GM23248 (cell line): ENCODE measurements around the gene CACNA1D. TPM values are rescaled to one million over a fixed set of nuclear protein-coding genes. Genes with fewer than 3 reads are reported as not detected.

Source experiments
- DNase-seq: peaks from one replicate; pipeline ENCODE4 v3.0.0-alpha.2; 2015
- H2AFZ ChIP-seq: fragments of 200-600 bp; sonication (generic); 2 replicates; pipeline ENCODE4 v1.6.1; 2016; ENCODE audit warnings: antibody characterized with exemption
- H3F3A ChIP-seq: fragments of 200-600 bp; sonication (generic); 2 replicates; pipeline ENCODE4 v1.6.1; 2016; ENCODE audit warnings: mild to moderate bottlenecking, antibody characterized with exemption, mixed run types; ENCODE audit not compliant: insufficient read depth
- H3K27ac ChIP-seq: fragments of 200-600 bp; sonication (generic); 2 replicates; pipeline ENCODE4 v1.5.1; 2016; ENCODE audit warnings: mild to moderate bottlenecking
- H3K27me3 ChIP-seq: fragments of 200-600 bp; sonication (generic); replicated peaks from 2 replicates; pipeline ENCODE4 v1.6.1; 2016; ENCODE audit warnings: mild to moderate bottlenecking; ENCODE audit not compliant: insufficient read depth
- H3K36me3 ChIP-seq: fragments of 200-600 bp; sonication (generic); 2 replicates; pipeline ENCODE4 v1.6.1; 2016; ENCODE audit warnings: low read depth, mild to moderate bottlenecking
- H3K4me1 ChIP-seq: fragments of 200-600 bp; sonication (generic); 2 replicates; pipeline ENCODE4 v1.6.1; 2016; ENCODE audit warnings: mild to moderate bottlenecking; ENCODE audit not compliant: insufficient read depth
- H3K4me2 ChIP-seq: fragments of 200-600 bp; sonication (generic); one replicate; pipeline ENCODE4 v1.6.1; 2016; ENCODE audit warnings: mild to moderate bottlenecking; ENCODE audit not compliant: unreplicated experiment
- H3K4me3 ChIP-seq: fragments of 200-600 bp; sonication (generic); 2 replicates; pipeline ENCODE4 v1.5.1; 2016; ENCODE audit warnings: mild to moderate bottlenecking
- H3K79me2 ChIP-seq: fragments of 200-600 bp; sonication (generic); 2 replicates; pipeline ENCODE4 v1.6.1; 2016; ENCODE audit warnings: mild to moderate bottlenecking; ENCODE audit not compliant: insufficient read depth
- H3K9ac ChIP-seq: fragments of 200-600 bp; sonication (generic); 2 replicates; pipeline ENCODE4 v1.6.1; 2016; ENCODE audit warnings: mild to moderate bottlenecking
- H3K9me2 ChIP-seq: fragments of 200-600 bp; sonication (generic); 2 replicates; pipeline ENCODE4 v1.6.1; 2016; ENCODE audit warnings: mixed run types, mild to moderate bottlenecking, moderate library complexity; ENCODE audit not compliant: insufficient read depth
- H3K9me3 ChIP-seq: fragments of 200-600 bp; sonication (generic); one replicate; pipeline ENCODE4 v1.6.1; 2017; ENCODE audit warnings: low read depth
- H4K20me1 ChIP-seq: fragments of 200-600 bp; sonication (generic); 2 replicates; pipeline ENCODE4 v1.6.0; 2016; ENCODE audit not compliant: insufficient read depth
- EZH2 ChIP-seq: fragments of 200-600 bp; sonication (generic); IDR thresholded peaks from 2 replicates; pipeline ENCODE4 v1.6.1; 2018; ENCODE audit warnings: antibody characterized with exemption, mild to moderate bottlenecking; ENCODE audit not compliant: insufficient read depth, poor library complexity, severe bottlenecking
- EZH2phosphoT487 ChIP-seq: fragments of 200-600 bp; sonication (generic); IDR thresholded peaks from 2 replicates; pipeline ENCODE4 v1.6.1; 2018; ENCODE audit warnings: antibody characterized with exemption, moderate library complexity, mild to moderate bottlenecking, low read depth; ENCODE audit not compliant: insufficient read depth
- WGBS, 2 experiments: methylation state at CpG; one replicate each; pipeline ENCODE4 v1.1.6; 2015 to 2017; ENCODE audit warnings: low lambda C conversion rate in 2 of 2, low coverage in 1 of 2; ENCODE audit errors: missing lambda C conversion rate in 2 of 2; 5-methylcytosine and 5-hydroxymethylcytosine counted together
- in situ Hi-C: fragments of 300-500 bp; cut with MboI; formaldehyde crosslinking; loops from 2 replicates; pipeline ENCODE4 v1.15.0; 2020
- polyA plus RNA-seq: library from polyadenylated mRNA; unstranded; fragments of >200 nt; fragmentation: Nextera tagmentation; extraction: Ambion mirVana; gene quantifications from 2 replicates; pipeline ENCODE4 v1.2.1, GENCODE V29; 2016
- total RNA-seq: library from RNA; depleted of rRNA; stranded (reverse); fragments of >200 nt; shearing (Covaris generic); gene quantifications from 2 replicates; pipeline ENCODE4 v1.2.3, GENCODE V29; 2014

The CACNA1D gene
- total and polyA plus RNA-seq, 2 experiments from 2014 or later = not detected

DNA sequence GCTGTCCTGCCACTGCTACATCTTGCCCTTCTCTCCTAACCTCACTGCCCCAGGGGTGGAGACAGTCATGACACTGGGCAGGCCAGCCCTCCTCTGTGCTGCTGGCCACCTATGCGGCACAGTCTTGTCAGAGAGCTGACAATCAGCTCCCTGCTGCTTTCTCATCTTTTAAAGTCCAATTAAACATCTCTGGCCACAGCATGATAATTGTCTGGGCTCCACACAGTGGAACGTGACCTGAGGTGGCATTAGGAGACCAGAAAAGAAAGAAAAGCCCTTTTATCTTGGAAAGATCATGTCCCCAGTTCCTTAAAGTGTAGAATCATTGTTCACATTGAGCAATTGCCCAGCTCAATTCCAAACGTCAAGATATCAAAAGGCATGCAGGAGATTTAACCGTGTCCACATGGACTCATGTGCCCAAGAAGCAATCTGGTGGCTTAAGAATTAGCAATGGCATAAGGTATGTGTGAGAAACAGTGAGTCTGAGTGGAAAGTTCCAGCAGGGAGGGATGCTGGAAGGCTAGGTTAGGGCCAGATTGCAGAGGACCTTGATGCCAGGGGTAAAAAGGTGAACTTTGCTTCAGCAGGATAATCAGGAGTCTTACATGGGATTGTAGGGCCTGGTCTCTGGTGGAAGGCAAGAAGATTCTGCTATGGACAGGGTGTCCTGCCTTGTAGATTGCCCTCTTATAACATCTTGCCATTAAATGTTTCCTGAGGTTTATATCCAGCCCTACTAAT lies 15.3 kb upstream of the CACNA1D start:
- no peak overlapping the region for H3K9ac ChIP-seq
- H3K27ac ChIP-seq = no peak overlapping the region
- DNase-seq = no peak
- no peaks in the 10 kb centered on the region for H3K36me3 ChIP-seq
- no peak overlapping the region for H3K4me3 ChIP-seq
- no peaks in the 10 kb centered on the region for H3K4me1 ChIP-seq
- WGBS, 2 experiments = 12 to 17% methylated on average over 4 of the region's 4 CpGs
- H4K20me1 ChIP-seq = no peaks in the 10 kb centered on the region
- H3F3A ChIP-seq = no peaks in the 10 kb centered on the region
- H3K9me2 ChIP-seq = no peaks in the 10 kb centered on the region
- in situ Hi-C loops = no loop called here
- TF ChIP-seq EZH2phosphoT487 = no peak
- H3K27me3 ChIP-seq = no peaks in the 10 kb centered on the region
- no peak overlapping the region for H2AFZ ChIP-seq
- H3K9me3 ChIP-seq = no peaks in the 10 kb centered on the region
- no peak overlapping the region for H3K4me2 ChIP-seq
- H3K79me2 ChIP-seq = no peaks in the 10 kb centered on the region

DNA sequence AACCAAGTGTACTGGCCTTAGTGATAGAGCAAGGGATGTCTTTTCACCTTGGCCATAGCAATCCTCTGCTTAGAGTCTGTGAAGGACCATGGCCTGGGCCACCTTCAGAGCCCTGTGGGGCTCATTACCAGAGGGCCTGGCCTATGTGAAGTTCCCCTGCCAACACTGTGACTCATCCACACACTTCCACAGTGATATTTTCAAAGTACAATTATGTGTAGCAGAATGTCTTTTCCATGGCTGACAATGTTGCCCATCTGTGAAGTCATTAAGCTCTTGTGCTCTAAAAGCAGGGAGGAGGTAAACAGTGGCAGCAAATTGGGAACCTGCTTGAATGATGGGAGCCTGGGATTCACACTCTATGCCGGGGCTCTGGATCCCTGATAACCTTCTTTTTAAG lies 12.2 kb upstream of the CACNA1D start:
- Histone ChIP-seq H3K4me1 (no peaks in the 10 kb centered on the region), H3K79me2 (no peaks in the 10 kb centered on the region), H2AFZ (no peak overlapping the region), H3K9me3 (no peaks in the 10 kb centered on the region), H3K9ac (no peak overlapping the region), H3K27me3 (no peaks in the 10 kb centered on the region; the same call in 1 of the 2 replicates), H3K4me2 (no peak overlapping the region), H3K4me3 (no peak overlapping the region), H4K20me1 (no peaks in the 10 kb centered on the region), H3K9me2 (no peaks in the 10 kb centered on the region), H3K27ac (no peak overlapping the region), H3F3A (no peaks in the 10 kb centered on the region), H3K36me3 (no peaks in the 10 kb centered on the region)
- DNase-seq = no peak
- WGBS, 2 experiments = 60% methylated on average over 1 of the region's 1 CpG
- in situ Hi-C loops = no loop called here
- no peak for TF ChIP-seq EZH2
- TF ChIP-seq EZH2phosphoT487 = no peak

DNA sequence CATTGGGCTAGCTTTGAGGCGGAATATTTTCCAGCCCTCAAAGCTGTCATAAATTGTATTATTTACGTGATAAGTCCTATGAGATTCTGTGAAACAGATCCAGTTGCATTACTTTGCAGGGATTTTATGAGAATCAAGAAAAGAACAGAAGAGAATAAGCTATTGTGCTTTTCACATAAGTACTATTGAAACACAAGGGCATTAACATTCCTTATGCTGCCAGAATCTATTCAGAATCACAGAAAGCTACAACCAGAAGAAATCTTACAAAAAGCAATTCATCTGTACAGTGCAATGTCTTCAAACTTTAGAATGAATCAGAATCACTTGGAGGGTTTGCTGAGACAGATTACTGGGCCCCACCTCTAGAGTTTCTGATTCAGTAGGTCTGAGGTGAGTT lies 10.6 kb upstream of the CACNA1D start:
- H3K9me3 ChIP-seq = no peaks in the 10 kb centered on the region
- H3K9ac ChIP-seq = no peak overlapping the region
- H3K36me3 ChIP-seq = no peaks in the 10 kb centered on the region
- no peak overlapping the region for H2AFZ ChIP-seq
- no peaks in the 10 kb centered on the region for H3K4me1 ChIP-seq
- H3F3A ChIP-seq = no peaks in the 10 kb centered on the region
- H3K27ac ChIP-seq = no peak overlapping the region
- no peak overlapping the region for H3K4me3 ChIP-seq
- DNase-seq = no peak
- no peaks in the 10 kb centered on the region; the same call in 1 of the 2 replicates for H3K27me3 ChIP-seq
- no peaks in the 10 kb centered on the region for H3K9me2 ChIP-seq
- TF ChIP-seq EZH2 = no peak
- in situ Hi-C loops = no loop called here
- H3K4me2 ChIP-seq = no peak overlapping the region
- no peaks in the 10 kb centered on the region for H4K20me1 ChIP-seq
- 27 to 28% methylated on average over 2 of the region's 2 CpGs for WGBS, 2 experiments
- no peaks in the 10 kb centered on the region for H3K79me2 ChIP-seq

DNA sequence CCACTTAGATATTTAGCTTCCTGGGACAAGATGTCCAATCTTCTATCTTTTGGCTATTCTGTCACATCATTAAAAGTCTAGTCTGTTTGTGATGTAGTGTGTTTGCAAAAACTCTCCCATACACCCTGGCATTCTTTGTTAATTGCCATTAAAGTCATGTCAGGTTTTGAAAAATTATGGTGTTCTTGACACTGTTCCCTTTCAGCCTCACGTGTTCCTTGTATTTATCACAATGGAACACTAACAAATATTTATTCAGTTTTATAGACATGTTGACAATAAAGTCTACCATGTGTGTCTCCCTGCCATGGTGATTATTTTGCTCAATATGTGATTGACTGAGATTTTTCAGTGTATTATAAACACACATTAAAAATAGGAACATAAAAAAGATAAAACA lies 9.4 kb upstream of the CACNA1D start:
- H3K9me3 ChIP-seq = no peaks in the 10 kb centered on the region
- H3K79me2 ChIP-seq = no peaks in the 10 kb centered on the region
- no peaks in the 10 kb centered on the region for H3K36me3 ChIP-seq
- H4K20me1 ChIP-seq = no peaks in the 10 kb centered on the region
- H3K4me1 ChIP-seq = no peaks in the 10 kb centered on the region
- no peak overlapping the region for H3K9ac ChIP-seq
- H3K9me2 ChIP-seq = no peaks in the 10 kb centered on the region
- in situ Hi-C loops = no loop called here
- WGBS, 2 experiments = 11 to 19% methylated on average over 1 of the region's 1 CpG
- TF ChIP-seq EZH2phosphoT487 = no peak
- TF ChIP-seq EZH2 = no peak
- no peak overlapping the region for H3K4me2 ChIP-seq
- no peak overlapping the region for H2AFZ ChIP-seq
- H3K27ac ChIP-seq = no peak overlapping the region
- no peaks in the 10 kb centered on the region; the same call in 1 of the 2 replicates for H3K27me3 ChIP-seq
- DNase-seq = no peak
- H3F3A ChIP-seq = no peaks in the 10 kb centered on the region
- no peak overlapping the region for H3K4me3 ChIP-seq
